GM19467 (cell line): ENCODE data around the gene LPAR2.
"Not testable (repeated sequence)": the region's sequence is repeated elsewhere in the genome, so short reads cannot be mapped to it uniquely, and the experiment has no call there.

ENCODE experiments used
- ATAC-seq: cut with Tn5 transposase; IDR thresholded peaks from one replicate; pipeline ENCODE4 v1.9.1; 2021; ENCODE audit warnings: mild to moderate bottlenecking, moderate library complexity; ENCODE audit not compliant: unreplicated experiment

Gene LPAR2

DNA sequence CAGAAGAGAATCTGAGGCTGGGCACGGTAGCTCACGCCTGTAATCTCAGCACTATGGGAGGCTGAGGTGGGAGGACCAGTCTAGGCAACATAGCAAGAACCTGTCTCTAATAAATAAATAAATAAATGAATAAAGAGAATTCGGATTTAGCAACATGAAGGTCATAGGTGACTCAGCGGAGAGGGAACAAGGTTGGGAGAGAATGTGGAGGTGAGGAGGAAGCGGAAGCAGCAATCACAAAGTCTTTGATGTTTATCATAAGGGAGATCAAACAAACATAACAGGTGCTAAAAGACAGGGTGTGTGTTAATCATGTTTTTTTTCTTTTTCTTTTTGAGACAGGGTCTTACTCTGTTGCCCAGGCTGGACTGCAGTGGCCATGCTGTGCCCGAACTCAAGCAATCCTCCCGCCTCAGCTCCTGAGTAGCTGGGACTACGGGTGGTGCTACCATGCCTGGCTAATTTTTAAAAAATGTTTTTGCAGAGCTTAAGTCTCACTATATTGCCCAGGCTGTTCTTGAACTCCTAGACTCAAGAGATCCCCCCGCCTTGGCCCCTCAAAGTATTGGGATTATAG, 25.8 kb downstream of the LPAR2 start:
- ATAC-seq: no peak

DNA sequence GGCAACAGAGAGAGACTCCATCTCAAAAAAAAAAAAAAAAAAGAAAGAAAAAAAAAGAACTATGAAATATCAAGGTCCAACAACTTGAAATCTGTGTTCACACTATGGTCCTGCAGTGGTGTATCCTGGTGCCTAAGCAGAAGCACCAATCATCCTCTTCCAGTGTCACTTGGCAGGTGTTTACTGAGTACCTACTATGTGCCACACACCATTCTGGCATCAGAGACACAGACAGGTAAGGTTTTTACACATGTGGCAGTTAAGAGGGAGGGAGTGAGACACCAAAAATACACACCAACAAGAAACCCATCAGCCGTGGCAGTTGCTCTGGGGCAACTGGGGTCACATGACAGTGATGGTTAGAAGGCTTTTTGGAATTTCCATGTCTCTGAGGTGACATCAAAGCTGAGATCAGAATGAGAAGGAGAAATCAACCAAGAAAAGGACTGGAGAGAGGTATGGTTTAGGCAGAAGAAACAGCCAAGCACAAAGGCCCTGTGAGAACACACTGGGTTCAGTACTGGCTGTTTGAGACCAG, 27.2 kb downstream of the LPAR2 start:
- no peak for ATAC-seq

DNA sequence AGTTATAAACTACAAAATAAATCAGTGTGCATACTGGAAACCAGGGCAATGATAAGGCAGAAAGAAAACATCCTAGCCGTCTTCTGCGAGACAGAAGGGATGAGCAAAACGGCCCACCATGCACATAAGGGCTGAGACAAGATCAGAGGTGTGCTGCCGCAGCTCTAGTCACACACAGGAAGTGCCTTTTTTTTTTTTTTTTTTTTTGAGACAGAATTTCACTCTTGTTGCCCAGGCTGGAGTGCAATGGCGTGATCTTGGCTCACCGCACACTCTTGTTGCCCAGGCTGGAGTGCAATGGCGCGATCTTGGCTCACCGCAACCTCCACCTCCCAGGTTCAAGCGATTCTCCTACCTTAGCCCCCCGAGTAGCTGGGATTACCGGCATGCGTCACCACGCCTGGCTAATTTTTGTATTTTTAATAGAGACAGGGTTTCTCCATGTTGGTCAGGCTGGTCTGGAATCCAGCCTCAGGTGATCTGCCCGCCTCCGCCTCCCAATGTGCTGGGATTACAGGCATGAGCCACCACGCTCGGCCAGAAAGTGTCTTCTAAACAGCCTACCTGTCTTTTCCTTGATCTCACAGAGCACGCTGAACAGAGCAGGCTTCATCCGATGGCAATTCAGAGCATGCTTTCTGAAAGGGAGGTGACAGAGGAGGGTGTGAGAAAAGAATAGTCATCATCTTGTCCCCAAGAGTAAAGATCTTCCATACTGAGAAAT, 29.1 kb downstream of the LPAR2 start:
- not testable (repeated sequence) for ATAC-seq

DNA sequence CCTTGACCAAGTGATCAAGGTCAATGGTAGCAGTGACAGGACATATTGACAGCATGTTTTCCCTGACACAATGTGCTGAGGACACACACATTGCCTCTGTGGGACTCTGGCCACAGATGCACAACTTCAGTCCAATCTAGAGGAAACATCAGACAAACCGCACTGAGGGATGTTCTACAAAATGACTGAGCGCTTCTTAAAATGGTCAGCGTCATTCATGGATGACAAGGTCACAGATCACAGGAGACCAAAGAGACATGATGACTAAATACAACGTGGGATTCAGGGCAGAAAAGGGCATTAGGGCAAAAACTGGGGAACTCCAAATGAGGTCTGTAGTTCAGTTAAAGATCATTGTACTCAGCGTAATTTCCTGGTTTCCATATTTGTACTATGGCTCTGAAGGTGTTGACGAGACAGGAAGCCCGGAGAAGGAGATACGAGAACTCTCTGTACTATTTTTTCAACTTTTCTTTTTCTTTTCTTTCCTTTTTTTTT, 30.2 kb downstream of the LPAR2 start:
- peak; percentile 49 for ATAC-seq

DNA sequence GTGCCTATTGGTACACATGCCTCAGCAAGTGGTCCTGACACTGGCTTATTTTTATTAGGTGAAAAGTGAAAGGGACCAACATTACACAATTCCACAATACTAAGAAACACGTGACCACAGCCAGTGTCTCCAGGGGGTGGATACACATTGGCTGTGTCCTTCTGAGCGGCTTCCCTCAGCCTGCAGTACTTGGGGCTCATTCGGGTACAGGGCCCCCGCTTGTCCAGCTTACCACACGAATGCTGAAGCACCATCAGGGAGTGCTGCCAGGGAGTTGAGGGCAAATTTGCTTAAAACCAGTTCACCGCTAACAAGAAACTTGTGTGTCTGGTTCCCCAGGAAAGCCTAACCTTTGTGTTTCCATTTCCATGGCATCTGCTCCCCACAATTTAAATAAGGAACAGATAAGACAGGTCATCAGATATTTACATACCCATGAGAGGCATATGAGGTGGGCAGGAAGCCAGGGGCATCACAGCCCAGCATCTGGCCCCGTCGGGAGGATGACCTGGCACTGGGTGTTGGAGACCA, 32.8 kb downstream of the LPAR2 start:
- ATAC-seq: no peak

DNA sequence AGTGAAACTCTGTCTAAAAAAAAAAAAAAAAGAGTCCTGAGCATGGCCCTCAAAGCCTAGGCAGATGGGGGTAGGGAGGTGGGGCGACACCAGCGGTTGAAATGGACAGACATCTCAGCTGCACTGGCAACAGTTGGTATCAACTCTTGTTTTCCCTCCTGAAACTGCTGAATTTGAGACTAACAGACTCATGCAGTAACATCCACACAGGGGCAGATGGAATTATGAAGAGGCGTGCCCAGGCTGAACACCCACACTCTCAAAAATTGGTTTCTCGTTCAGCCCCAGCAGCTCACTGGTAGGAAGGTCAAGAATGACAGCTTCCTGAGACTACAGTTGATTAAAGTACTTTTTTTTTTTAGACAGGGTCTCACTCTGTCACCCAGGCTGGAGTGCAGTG, 33.6 kb downstream of the LPAR2 start:
- no peak for ATAC-seq

DNA sequence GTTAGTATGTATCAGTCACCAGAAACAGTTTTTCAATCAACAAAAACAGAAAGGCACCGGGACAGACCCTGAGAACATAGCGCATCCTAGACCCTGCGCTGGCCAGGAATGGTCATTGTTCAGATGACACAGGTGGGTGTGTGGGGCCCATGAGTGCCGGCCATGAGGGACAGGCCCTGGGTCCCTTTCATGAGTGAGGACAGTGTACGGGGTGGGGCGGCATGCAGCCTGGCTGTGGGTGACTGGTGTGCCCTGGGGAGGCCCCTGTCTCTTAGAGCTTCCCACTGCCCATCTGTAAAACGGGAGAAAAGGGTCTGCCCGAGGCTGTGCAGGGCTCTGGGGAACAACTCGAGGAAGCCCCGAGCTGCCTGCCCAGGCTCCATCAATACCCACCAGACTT, 35.3 kb downstream of the LPAR2 start:
- no peak for ATAC-seq

DNA sequence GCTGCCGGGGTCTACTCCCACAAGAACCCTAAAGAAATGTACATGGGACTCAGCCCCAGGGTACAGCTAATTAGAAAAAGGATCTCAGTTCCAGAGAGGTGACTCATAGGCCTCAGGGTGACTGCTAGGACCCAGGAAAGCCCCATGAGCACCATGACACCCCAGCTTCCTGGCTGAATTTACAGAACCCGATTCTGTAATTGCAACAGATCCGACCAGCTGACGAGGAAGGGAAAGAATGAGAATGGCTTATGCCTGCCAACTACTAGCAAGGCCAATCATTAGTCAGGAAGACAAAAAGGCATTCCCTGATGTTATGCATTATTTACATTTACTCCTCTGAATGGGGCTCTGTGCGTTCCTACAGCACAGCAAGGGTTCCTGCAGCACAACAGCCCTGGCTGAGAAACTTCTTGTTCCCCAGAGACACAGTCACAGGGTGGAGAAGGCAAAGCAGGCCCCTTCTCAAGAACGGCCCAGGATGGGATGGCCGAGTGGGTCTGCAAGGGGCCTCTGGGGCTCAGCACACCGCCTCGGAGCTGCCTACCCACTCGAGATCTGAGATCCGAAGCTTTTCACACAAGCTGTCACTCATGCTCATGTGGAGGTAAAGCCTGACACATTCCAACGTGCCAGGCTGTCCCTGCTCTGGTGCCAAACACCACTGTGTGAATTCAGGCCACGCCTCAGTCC, 36.7 kb downstream of the LPAR2 start:
- no peak for ATAC-seq

DNA sequence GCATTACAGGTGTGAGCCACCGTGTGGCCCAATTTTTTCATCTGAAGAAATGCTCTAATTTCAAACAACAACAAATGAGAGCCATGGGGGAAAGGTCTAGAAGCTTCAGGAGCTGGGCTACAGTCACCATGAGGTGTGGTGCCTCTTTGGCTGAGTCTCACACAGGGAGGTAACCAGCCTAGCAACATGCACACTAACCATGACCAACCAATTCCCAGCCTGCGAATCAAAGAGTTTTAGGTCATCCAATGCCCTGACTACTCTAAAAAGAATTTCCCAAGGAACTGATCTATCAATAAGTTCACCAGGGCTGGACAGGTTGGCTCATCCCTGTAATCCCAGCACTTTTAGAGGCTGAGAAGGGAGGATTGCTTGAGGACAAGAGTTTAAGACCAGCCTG, 39.5 kb downstream of the LPAR2 start:
- no peak for ATAC-seq

DNA sequence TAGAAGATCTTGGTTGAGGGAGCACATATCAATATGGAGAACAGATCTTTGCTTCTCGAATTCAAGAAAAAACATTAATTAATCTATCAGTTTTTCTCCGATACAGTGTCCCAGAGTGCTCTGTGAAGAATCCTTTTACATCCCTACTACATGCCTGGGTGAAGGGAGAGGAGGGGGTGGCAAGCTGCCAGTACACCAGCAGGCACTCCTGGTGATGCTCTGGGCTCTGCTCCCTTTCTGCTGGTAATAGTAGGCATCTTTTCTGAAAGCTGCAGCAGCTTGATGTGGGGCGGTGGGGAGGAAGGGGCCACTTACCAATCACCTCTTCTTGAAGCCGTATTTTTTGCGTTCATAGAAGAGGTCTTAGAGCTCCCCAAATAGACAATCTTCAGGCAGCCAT, 40.2 kb downstream of the LPAR2 start:
- ATAC-seq: no peak

DNA sequence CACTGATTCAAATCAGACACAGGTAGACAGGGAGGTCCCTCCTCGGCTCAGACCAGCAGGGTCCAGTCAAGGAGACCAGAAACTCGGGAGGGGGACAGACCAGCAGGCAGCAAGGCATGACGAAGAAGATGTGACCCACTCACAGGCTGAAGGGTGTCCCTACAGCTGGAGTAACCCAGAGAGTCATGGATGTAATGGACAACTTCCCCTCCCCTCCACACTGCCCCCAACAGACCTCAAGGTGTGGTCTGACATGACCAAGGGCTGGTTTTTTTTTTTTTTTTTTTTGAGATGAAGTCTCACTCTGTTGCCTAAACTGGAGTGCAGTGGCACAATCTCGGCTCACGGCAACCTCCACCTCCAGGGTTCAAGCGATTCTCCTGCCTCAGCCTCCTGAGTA, 43.7 kb downstream of the LPAR2 start:
- no peak for ATAC-seq

DNA sequence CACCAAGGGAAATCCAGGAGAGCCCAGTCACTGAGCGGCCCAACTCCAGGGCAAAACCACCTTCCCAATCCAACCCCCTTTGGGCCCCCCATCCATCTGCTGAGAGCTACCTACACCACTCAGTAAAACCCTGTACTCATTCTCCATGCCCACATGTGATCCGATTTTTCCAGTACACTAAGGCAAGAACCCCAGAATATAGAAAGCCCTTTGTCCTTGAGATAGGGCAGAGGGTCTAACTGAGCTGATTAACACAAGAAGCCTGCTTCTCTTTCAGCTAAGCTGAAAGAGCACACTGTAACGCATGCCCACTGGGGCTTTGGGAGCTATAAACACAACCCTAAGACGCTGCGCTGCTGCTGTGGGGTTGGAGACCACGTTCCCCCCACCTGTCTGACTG, 45.5 kb downstream of the LPAR2 start:
- ATAC-seq: no peak

DNA sequence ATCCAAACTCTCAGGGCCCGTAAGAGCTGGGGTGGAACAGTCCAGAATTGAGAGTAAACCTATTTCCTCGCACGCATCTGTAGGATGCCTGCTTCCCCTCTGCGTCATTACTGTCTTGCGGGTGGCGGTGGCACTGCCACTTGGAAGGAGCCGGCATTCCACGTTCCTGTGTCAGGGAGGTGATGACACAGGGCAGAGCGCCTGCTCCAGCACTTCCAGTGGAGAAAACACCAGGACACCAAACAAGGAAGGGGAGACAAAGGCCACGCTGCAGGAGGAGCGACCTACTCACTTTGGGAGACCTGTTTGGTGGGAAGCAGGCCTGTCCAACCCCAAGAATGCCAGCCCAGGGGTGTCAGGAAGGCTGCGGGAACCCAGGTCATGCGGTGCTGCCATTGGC, 46.6 kb downstream of the LPAR2 start:
- ATAC-seq: no peak

DNA sequence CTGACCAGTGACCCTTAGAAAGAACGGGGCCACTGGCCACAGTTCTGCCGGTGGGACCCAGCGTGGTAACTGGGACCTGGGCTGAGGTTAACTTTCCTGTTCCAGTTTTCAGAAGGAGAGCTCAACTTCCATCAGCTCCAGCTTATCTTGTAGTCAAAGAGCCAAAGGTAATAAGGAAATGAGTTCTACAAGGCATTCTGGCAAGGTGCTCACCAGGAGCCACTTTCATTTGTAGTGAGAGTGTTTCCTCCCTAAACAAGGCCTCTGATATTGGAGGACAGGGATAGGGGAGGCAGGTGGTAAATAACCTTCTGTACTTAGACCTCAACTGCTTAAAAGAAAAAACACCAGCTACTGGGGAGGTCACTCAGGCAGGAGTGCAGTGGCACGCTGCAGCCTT, 47.6 kb downstream of the LPAR2 start:
- ATAC-seq: no peak

DNA sequence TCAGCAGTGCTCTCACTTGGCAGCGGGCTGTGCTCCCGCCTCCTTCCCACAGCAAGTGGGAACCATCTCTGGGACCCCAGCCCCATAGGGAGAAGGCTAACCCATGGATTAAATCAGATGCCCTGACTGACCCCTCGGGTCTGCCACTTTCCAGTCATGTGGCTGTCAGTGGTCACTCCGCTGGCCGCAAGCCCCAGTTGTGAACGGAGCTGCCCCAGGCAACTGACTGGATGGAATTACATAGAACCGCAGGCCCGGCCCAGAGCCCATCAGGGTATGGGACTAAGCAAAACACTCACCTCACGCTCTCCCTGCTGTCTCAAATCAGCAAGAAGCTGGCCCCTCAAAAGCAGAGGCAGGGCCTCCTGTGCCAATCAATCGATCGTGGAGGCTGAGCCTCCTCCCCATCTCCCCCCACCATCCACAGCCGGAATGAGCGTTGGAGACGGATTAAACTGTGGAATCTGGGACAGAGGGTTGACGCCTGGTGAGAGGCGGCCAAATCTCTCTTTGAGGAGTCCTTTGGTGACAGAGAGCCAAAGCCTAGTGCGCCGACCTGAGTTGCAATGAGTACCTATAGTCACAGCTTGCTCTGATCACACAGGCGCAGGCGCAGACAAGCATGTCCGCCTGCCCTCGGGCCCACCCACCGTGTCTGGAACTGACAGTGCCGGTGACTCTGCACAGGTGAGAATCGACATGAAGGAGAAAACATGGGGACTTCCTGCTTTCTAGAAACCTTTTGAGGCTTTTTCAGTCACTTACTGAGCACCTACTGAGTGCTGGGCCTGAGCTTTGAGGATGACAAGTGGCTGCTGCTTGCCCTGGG, 48.3 kb downstream of the LPAR2 start:
- ATAC-seq: no peak

DNA sequence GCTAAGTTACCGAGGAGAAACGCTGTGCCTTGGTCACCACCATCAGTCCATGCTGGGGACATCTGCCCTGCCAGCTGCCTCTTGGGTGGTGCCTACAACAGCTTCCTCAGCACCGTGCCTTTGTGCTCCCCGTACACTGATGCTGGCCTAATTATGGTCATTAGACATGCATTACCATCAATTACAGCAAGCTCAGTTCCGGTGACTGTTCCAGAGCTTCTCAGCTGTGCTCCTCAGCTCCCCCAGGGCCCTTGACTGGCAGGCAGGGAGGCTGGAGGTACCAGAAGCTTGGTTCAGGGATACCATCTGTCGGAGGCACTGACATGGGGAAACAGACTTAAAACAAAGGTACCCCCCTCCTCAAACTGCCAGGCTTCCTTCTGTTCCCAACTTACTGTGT, 49.8 kb downstream of the LPAR2 start:
- ATAC-seq: no peak

DNA sequence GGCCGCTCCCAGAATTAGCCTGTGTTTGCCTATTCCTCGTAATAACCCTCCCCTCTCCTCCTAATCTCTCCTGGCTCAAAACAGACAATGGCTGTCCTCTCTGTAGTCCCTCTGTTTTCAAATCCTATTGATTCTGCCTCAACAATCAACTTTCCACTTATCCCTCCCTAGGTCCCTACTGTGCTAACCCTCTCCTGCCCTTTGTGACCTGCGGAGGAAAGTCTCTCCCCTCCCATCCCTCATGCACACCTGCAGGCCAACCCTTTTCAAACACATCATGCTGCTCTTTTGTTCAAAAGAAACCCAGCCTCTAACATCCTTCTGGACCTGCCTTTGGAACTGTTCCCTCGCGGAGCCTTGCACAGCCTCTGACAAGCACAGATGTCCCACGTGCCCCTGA, 52.6 kb downstream of the LPAR2 start:
- ATAC-seq: no peak
